Stimulated activated CD4-positive, alpha-beta T cell treated with anti-CD3 and anti-CD28 coated beads, Interleukin-1b, Interleukin-23, amount 100 ng/mL, for 24 hours (primary cell): Measurements from ENCODE around the gene EIF2S3B.
"Not testable (repeated sequence)": the region's sequence is repeated elsewhere in the genome, so short reads cannot be mapped to it uniquely, and the experiment has no call there.

Source experiments
- DNase-seq, 4 experiments: peaks; one replicate each; pipeline ENCODE4 v3.0.0-alpha.2; 2020; ENCODE audit warnings: low read depth in 4 of 4, low spot score in 1 of 4

EIF2S3B gene

GRCh38 chr12:10505620-10506019, at the start of gene EIF2S3B:
TSS of gene EIF2S3B (plus strand) at chr12:10505890. CDS start at chr12:10505903, 13 bp downstream.
- no peak for DNase-seq

- no peak for DNase-seq
Observed at GRCh38 chr12:10456856-10457255, 48.8 kb upstream of the EIF2S3B start.

DNA sequence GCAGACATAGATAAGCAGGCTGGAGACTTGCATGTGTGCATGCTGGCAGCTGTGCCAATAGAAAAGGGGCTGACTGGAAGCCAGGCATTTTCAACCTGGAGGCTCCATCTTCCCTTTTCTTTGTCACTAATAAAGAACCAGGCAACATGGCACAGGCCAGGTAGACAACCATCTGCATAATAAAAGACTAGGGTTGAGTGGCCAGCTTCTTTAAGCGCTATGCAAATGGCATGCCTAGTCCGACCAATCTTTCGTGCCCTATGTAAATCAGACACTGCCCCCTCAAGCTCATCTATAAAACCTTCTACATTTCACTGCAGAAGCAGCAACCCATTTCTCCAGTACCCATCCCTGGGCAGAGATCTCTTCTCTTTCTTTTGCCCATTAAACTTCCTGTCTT, 47.9 kb upstream of the EIF2S3B start:
- DNase-seq, result no peak

DNA sequence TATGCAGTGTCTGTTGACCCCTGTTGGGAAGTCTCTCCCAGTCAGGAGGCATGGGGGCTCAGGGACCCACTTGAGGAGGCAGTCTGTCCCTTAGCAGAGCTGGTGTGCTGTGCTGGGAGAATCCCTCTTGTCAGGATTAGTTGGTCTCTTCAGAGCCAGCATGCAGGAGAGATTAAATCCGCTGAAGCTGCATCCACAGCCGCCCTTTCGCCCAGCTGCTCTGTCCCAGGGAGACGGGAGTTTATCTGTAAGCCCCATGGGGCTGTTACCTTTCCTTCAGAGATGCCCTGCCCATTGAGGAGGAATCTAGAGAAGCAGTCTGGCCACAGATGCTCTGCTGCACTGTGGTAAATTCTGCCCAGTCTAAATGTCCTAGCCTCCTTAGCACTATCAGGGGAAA, 39.4 kb upstream of the EIF2S3B start:
- DNase-seq, result no peak

GRCh38 chr12:10469701-10470100, 36.0 kb upstream of the EIF2S3B start:
- no peak for DNase-seq

DNA sequence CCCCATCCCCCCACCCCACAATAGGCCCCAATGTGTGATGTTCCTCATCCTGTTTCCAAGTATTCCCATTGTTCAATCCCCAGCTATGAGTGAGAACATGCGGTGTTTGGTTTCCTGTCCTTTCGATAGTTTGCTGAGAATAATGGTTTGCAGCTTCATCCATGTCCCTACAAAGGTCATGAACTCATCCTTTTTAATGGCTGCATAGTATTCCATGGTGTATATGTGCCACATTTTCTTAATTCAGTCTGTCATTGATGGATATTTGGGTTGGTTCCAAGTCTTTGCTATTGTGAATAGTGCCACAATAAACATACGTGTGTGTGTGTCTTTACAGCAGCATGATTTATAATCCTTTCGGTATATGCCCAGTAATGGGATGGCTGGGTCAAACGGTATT, 32.9 kb upstream of the EIF2S3B start:
- not testable (repeated sequence) for DNase-seq

DNA sequence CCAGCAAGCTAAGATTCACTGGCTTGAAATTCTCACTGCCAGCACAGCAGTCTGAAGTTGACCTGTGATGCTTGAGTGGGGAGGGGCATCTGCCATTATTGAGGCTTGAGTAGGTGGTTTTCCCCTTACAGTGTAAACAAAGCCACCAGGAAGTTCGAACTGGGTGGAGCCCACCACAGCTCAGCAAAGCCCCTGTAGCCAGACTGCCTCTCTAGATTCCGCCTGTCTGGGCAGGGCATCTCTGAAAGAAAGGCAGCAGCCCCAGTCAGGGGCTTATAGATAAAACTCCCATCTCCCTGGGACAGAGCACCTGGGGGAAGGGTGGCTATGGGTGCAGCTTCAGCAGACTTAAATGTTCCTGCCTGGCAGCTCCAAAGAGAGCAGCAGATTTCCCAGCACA, 23.8 kb upstream of the EIF2S3B start:
- not testable (repeated sequence) for DNase-seq

- not testable (repeated sequence) for DNase-seq
Observed at GRCh38 chr12:10487328-10487727, 18.4 kb upstream of the EIF2S3B start.

DNA sequence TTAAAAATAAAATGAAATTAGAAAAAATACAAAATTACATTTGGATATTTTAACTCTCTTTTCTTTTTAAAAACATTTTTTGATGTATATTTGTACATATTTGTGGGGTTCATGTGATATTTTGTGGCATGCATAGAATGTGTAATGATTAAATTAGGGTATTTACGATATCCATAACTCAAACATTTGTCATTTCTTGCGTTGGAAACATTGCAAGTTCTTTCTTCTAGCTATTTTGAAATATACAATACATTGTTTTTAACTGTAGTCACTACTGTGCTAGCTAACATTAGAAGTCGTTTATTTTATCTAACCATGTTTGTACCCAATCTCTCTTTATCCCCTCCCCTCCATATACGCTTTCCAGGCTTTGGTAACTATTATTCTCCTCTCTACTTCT, 13.9 kb upstream of the EIF2S3B start:
- no peak for DNase-seq

GRCh38 chr12:10497602-10498001, 8.1 kb upstream of the EIF2S3B start:
- no peak for DNase-seq

DNA sequence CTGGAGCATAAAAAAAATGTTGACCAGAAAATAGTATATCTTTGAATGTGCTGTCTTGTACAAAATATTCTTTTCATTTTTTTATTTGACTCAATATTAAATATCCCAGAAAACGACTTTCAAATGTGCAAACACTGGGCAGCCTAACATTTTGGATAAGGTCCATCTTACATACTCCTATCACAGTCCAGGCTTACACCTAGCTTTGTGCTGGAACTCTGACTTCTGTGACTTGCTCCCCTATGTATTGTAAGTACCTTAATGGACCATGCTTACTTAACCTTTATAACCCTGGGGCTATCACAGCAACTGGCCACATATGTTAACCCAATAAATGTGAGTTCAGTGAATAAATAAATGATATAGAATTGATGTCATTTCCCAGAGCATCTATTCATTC, 7.6 kb upstream of the EIF2S3B start:
- no peak for DNase-seq

GRCh38 chr12:10501030-10501429, 4.7 kb upstream of the EIF2S3B start:
- DNase-seq, result no peak

GRCh38 chr12:10503460-10503859, 2.2 kb upstream of the EIF2S3B start:
- no peak for DNase-seq

GRCh38 chr12:10511756-10512355, 6.2 kb downstream of the EIF2S3B start:
- no peak for DNase-seq

DNA sequence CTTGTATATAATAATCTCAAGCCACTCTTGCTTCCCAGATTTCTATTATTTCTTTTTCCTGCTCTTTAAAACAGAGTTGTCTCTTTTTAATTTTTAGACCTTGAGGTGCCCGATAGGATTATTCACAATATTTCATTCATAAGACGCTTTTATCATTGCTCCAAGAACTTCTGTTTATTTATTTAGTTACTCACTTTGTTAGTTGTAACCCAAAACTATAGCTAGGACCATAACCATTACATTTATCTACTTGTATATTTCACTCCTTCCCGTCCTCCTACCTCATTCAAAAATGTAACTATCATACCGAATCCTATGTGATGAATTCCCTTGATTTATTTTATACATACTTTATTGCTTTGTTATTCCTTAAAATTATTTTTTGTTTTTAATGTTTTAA, 7.1 kb downstream of the EIF2S3B start:
- no peak for DNase-seq

DNA sequence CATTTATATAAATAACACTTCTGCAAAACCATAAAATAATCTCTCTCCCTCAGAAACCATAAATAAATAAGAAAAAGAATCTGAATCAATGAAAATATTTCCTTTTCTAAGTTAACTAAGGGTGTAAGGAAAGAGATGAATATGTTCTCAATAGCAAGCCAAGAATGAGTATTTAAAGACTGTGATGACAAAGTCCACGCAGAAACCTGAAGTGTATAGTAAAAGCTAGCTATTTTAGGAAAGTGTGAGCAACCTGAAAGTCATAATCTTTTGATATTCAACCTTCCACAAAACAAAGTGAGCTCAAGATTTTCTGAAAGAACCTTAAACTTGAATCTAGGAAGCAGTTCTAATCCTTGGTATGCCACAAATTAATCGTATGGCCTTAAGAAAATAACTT, 15.9 kb downstream of the EIF2S3B start:
- no peak for DNase-seq

GRCh38 chr12:10528174-10528953, 22.7 kb downstream of the EIF2S3B start:
- DNase-seq, result no peak

DNA sequence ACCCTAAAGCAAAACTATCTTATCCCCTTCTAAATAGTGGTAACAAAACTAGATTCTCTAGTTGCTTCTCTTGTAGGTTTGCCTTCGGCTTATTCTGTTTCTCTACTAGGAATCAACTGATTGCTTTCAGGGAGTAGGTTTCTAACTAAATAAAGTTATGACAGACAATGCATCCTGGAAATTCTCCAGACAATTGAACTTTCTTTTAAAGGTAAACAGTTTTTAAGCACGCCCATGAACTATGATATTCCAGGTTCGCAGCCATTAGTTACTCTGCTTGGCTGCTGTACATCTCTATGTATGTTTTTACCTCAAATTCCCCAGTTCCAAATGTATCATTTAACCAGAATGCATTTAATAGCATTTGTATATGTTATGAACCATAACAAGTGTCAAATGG, 23.9 kb downstream of the EIF2S3B start:
- no peak for DNase-seq

GRCh38 chr12:10537721-10538120, 32.0 kb downstream of the EIF2S3B start:
- no peak for DNase-seq

GRCh38 chr12:10540776-10541205, 35.1 kb downstream of the EIF2S3B start:
- DNase-seq, result no peak

- no peak for DNase-seq
Observed at GRCh38 chr12:10543499-10543898, 37.8 kb downstream of the EIF2S3B start.

- no peak for DNase-seq
Observed at GRCh38 chr12:10551375-10551774, 45.7 kb downstream of the EIF2S3B start.

- no peak for DNase-seq
Observed at GRCh38 chr12:10553148-10553547, 47.5 kb downstream of the EIF2S3B start.
